ENCODE data around the gene GNB1L. TPM values are rescaled to one million over a fixed set of nuclear protein-coding genes. Genes with fewer than 3 reads are reported as not detected.

Gene GNB1L
- total RNA-seq, 1 donor: 5.2 TPM

- no peak for TF ChIP-seq CTCF (IDR thresholded peaks at IDR 0.05; ENCODE audit: insufficient read depth, low read length)
- H3K4me3 ChIP-seq (ENCODE audit: low read depth, low read length): no peak overlapping the region
- DNase-seq (ENCODE audit: low read depth): no peak
These were observed 38.8 kb downstream of the GNB1L start for GRCh38 chr22:19815823-19816290.

GRCh38 chr22:19815093-19815822 lies 39.4 kb downstream of the GNB1L start:
- DNase-seq (ENCODE audit: low read depth): peak; percentile 54
- no peak for TF ChIP-seq CTCF (IDR thresholded peaks at IDR 0.05; ENCODE audit: insufficient read depth, low read length)
- H3K4me3 ChIP-seq (ENCODE audit: low read depth, low read length): no peak overlapping the region

- H3K4me3 ChIP-seq (ENCODE audit: low read depth, low read length): no peak overlapping the region
- DNase-seq (ENCODE audit: low read depth): no peak
- no peak for TF ChIP-seq CTCF (IDR thresholded peaks at IDR 0.05; ENCODE audit: insufficient read depth, low read length)
These were observed 40.2 kb downstream of the GNB1L start for GRCh38 chr22:19814428-19814827.

- no peak for DNase-seq (ENCODE audit: low read depth)
- no peak overlapping the region for H3K4me3 ChIP-seq (ENCODE audit: low read depth, low read length)
- TF ChIP-seq CTCF (IDR thresholded peaks at IDR 0.05; ENCODE audit: insufficient read depth, low read length): no peak
These were observed 41.8 kb downstream of the GNB1L start for GRCh38 chr22:19812910-19813309.

GRCh38 chr22:19811811-19812771 lies 42.6 kb downstream of the GNB1L start:
- H3K4me3 ChIP-seq (ENCODE audit: low read depth, low read length): no peak overlapping the region
- TF ChIP-seq CTCF (IDR thresholded peaks at IDR 0.05; ENCODE audit: insufficient read depth, low read length): no peak
- DNase-seq (ENCODE audit: low read depth): no peak

- H3K4me3 ChIP-seq (ENCODE audit: low read depth, low read length): no peak overlapping the region
- DNase-seq (ENCODE audit: low read depth): no peak
- TF ChIP-seq CTCF (IDR thresholded peaks at IDR 0.05; ENCODE audit: insufficient read depth, low read length): no peak
These were observed 43.5 kb downstream of the GNB1L start for GRCh38 chr22:19811211-19811621.
